K562 (cell line): ENCODE data around the gene SLC36A1. TPM values are rescaled to one million over a fixed set of nuclear protein-coding genes. Genes with fewer than 3 reads are reported as not detected.
A peak's percentile ranks its signal among the peaks of the same experiment; 100 is the strongest.

Source experiments
- ATAC-seq: fragments of 200-7000 bp; cut with Tn5 transposase; 3 replicates; pipeline ENCODE4 v1.9.1; 2020; ENCODE audit warnings: moderate library complexity
- Bru-seq: library from RNA; stranded (reverse); fragments of 400-500 nt; gene quantifications from one replicate; lab custom pipeline; 2021; lab: Mats Ljungman, UMichigan
- BruChase-seq, 2 experiments: library from RNA; stranded (reverse); fragments of 400-500 nt; gene quantifications; one replicate each; lab custom pipeline; 2021; lab: Mats Ljungman, UMichigan
- BruUV-seq: library from RNA; stranded (reverse); fragments of 400-500 nt; replicated peaks from 2 replicates; lab custom pipeline; 2021; lab: Mats Ljungman, UMichigan
- CTCF ChIA-PET: fragments of 300-600 bp; formaldehyde crosslinking; extraction: SDS; loops from one replicate; lab custom pipeline; 2021; ENCODE audit warnings: low intra/inter-chr PET ratio; lab: Yijun Ruan, JAX
- POLR2A ChIA-PET: fragments of 300-600, 350-650 bp; sonication (Branson Sonifier 250); formaldehyde crosslinking; extraction: SDS; loops from one replicate; lab custom pipeline; 2021; ENCODE audit warnings: antibody characterized with exemption, inconsistent platforms; lab: Yijun Ruan, JAX
- DNase-seq, 4 experiments: peaks; one replicate each; pipeline versions ENCODE4 v3.0.0 to v3.0.0-alpha.2; 2011 to 2018; ENCODE audit warnings: low spot score in 3 of 4, mixed read lengths in 3 of 4; ENCODE audit errors: extremely low read depth in 1 of 4
- FAIRE-seq: peaks from 2 replicates; lab custom pipeline; 2011; peaks lifted over from hg19 to GRCh38; lab: Jason Lieb, UNC
- H2AFZ ChIP-seq: 2 replicates; pipeline ENCODE4 v1.6.0; 2011; ENCODE audit warnings: low read depth, low read length, control low read depth, inconsistent platforms
- H3K27ac ChIP-seq: fragments of 200-600 bp; 3 replicates; pipeline ENCODE4 v1.8.0; 2011; ENCODE audit warnings: low read depth, mild to moderate bottlenecking, control low read depth, inconsistent platforms, low read length, moderate library complexity, mixed read lengths; ENCODE audit errors: extremely low read depth
- H3K27me3 ChIP-seq, 2 experiments: fragments of 300-600 bp in 1 of 2; 2 replicates in 1 of 2; 3 replicates in 1 of 2; pipeline versions ENCODE4 v1.6.0 to v1.8.0; 2011; ENCODE audit warnings: inconsistent platforms in 2 of 2, low read length in 2 of 2, mild to moderate bottlenecking in 1 of 2, mixed read lengths in 1 of 2, moderate library complexity in 1 of 2; ENCODE audit not compliant: control insufficient read depth in 2 of 2, insufficient read depth in 2 of 2
- H3K36me3 ChIP-seq: fragments of 300-600 bp; 3 replicates; pipeline ENCODE4 v1.8.0; 2011; ENCODE audit warnings: mild to moderate bottlenecking, low read length, inconsistent platforms; ENCODE audit not compliant: control insufficient read depth, insufficient read depth
- H3K4me1 ChIP-seq, 2 experiments: fragments of 200-600 bp in 1 of 2; replicated peaks in 1 of 2; 2 replicates in 1 of 2; 3 replicates in 1 of 2; pipeline versions ENCODE4 v1.5.1 to v1.8.0; 2011; ENCODE audit warnings: inconsistent platforms in 2 of 2, low read length in 2 of 2, mild to moderate bottlenecking in 1 of 2, mixed read lengths in 1 of 2, moderate library complexity in 1 of 2; ENCODE audit not compliant: control insufficient read depth in 2 of 2, insufficient read depth in 2 of 2
- H3K4me2 ChIP-seq: 2 replicates; pipeline ENCODE4 v1.6.1; 2011; ENCODE audit warnings: low read length, control low read depth, inconsistent platforms, mixed read lengths; ENCODE audit not compliant: insufficient read depth
- H3K4me3 ChIP-seq: fragments of 200-600 bp; sonication (generic), shearing (Covaris generic); 2 replicates; pipeline ENCODE4 v1.5.1; 2016; ENCODE audit warnings: control low read depth, inconsistent platforms
- H3K79me2 ChIP-seq: fragments of 200-600 bp; 3 replicates; pipeline ENCODE4 v1.8.0; 2011; ENCODE audit warnings: low read length, inconsistent platforms; ENCODE audit not compliant: control insufficient read depth, insufficient read depth
- H3K9ac ChIP-seq, 2 experiments: 2 replicates each; pipeline versions ENCODE4 v1.6.0 to v1.6.1; 2011; ENCODE audit warnings: low read depth in 2 of 2, low read length in 2 of 2, control low read depth in 1 of 2, inconsistent platforms in 1 of 2, mild to moderate bottlenecking in 1 of 2, mixed read lengths in 1 of 2; ENCODE audit not compliant: insufficient read depth in 1 of 2
- H3K9me1 ChIP-seq: one replicate; pipeline ENCODE4 v1.6.0; 2011; ENCODE audit warnings: inconsistent platforms, mild to moderate bottlenecking, low read length, moderate library complexity; ENCODE audit not compliant: control insufficient read depth, insufficient read depth
- H3K9me3 ChIP-seq: replicated peaks from 2 replicates; pipeline ENCODE4 v1.5.1; 2011; ENCODE audit warnings: low read depth, low read length, inconsistent platforms; ENCODE audit not compliant: control insufficient read depth, insufficient read depth
- H4K20me1 ChIP-seq: replicated peaks from 2 replicates; pipeline ENCODE4 v1.6.1; 2011; ENCODE audit warnings: low read length, inconsistent platforms, mixed read lengths; ENCODE audit not compliant: control insufficient read depth, insufficient read depth
- ATF1 ChIP-seq, 2 experiments: fragments of 450-650 bp in 1 of 2; IDR thresholded peaks; 2 replicates each; pipeline ENCODE4 v1.6.1; 2016; ENCODE audit warnings: missing compliant biosample characterization in 1 of 2, missing genetic modification characterization in 1 of 2
- WGBS: fragments of 100-300 bp; shearing (Covaris generic); methylation state at CpG from one replicate; pipeline ENCODE4 v1.1.6; 2016; ENCODE audit warnings: low coverage, mixed read lengths; ENCODE audit not compliant: insufficient coverage; ENCODE audit errors: missing lambda C conversion rate; 5-methylcytosine and 5-hydroxymethylcytosine counted together
- in situ Hi-C: fragments of 300-500 bp; cut with MboI; formaldehyde crosslinking; loops from 4 replicates; pipeline ENCODE4 v1.15.0; 2018; ENCODE audit warnings: inconsistent platforms, mixed read lengths
- intact Hi-C: fragments of 100-400 bp; cut with micrococcal nuclease; formaldehyde crosslinking; loops from 2 replicates; pipeline ENCODE4 v1.14.2; 2022
- long read RNA-seq, 3 experiments: library from polyadenylated mRNA in 2 of 3; library from RNA in 1 of 3; unstranded in 2 of 3; stranded (forward) in 1 of 3; transcript quantifications; one replicate each; pipeline ENCODE4 v2.0.0, GENCODE V29; 2019 to 2022
- polyA minus RNA-seq, 3 experiments: library from RNA; depleted of rRNA, polyadenylated mRNA; stranded (reverse); fragments of >200 nt; gene quantifications; 2 replicates each; pipeline ENCODE4 v1.2.3, GENCODE V29; 2011
- polyA plus RNA-seq, 8 experiments: library from polyadenylated mRNA; depleted of rRNA in 4 of 8; stranded (reverse) in 5 of 8; unstranded in 3 of 8; fragments of >200 nt; fragmentation: Nextera tagmentation in 2 of 8; fragmentation: Illumina TruSeq in 1 of 8; extraction: Ambion mirVana in 2 of 8; extraction: Trizol in 1 of 8; gene quantifications; 2 replicates each; pipeline versions ENCODE4 v1.2.1 to v1.2.3, GENCODE V29; 2011 to 2014; ENCODE audit warnings: inconsistent platforms in 1 of 8, missing spikeins in 1 of 8
- total RNA-seq, 7 experiments: library from RNA; depleted of rRNA in 6 of 7; stranded (reverse); fragments of >200 nt in 6 of 7; fragmentation: Illumina TruSeq in 2 of 7; extraction: Trizol in 2 of 7; gene quantifications; 2 replicates each; pipeline versions ENCODE4 v1.2.1 to v1.2.3, GENCODE V29; 2011 to 2021; ENCODE audit warnings: low replicate concordance in 1 of 7
- TF ChIP-seq, protein P1 (sequence below): sonication (generic); formaldehyde crosslinking; IDR thresholded peaks from 2 replicates; pipeline ENCODE4 v1.8.0; 2022; ENCODE audit warnings: missing genetic modification reagents, mild to moderate bottlenecking, borderline replicate concordance
- TF ChIP-seq, protein P2 (sequence below): fragments of 250-450 bp; sonication (Bioruptor Pico); IDR thresholded peaks from 2 replicates; pipeline ENCODE4 v1.5.0; 2021; ENCODE audit warnings: mild to moderate bottlenecking, moderate library complexity
- TF ChIP-seq, protein P3 (sequence below): fragments of 450-650 bp; IDR thresholded peaks from 2 replicates; pipeline ENCODE4 v1.6.1; 2017; ENCODE audit warnings: antibody characterized with exemption, mild to moderate bottlenecking

SLC36A1 gene
- total RNA-seq (2011; cell fraction: chromatin; rRNA removed; ENCODE audit: low replicate concordance), result 34.6 and 51.2 TPM in 2 replicates
- total RNA-seq (2011; cell fraction: nucleolus; rRNA removed), result 21.8 and 27.4 TPM in 2 replicates
- 30.0 and 38.0 TPM in 2 replicates for total RNA-seq (2011; cell fraction: nucleoplasm; rRNA removed)
- total RNA-seq (2014; rRNA removed), result 2.7 and 4.1 TPM in 2 replicates
- total RNA-seq (2014; rRNA removed; fragmentation: Illumina TruSeq; extraction: Trizol), result 4.6 and 4.9 TPM in 2 replicates
- 3.6 and 4.1 TPM in 2 replicates for total RNA-seq (2015; rRNA removed; fragmentation: Illumina TruSeq; extraction: Trizol)
- total RNA-seq (2021), result 7.4 and 8.4 TPM in 2 replicates
- 8.4 and 12.2 TPM in 2 replicates for polyA plus RNA-seq (2011; rRNA removed)
- polyA plus RNA-seq (2011; cell fraction: cytosol; rRNA removed), result 8.6 and 11.0 TPM in 2 replicates
- polyA plus RNA-seq (2011; cell fraction: nucleus; rRNA removed), result 27.5 and 44.6 TPM in 2 replicates
- polyA plus RNA-seq (2012), result 4.7 and 5.3 TPM in 2 replicates
- 6.8 and 7.2 TPM in 2 replicates for polyA plus RNA-seq (2014; fragmentation: Illumina TruSeq; extraction: Trizol)
- 1 to 10 TPM; 1.6 to 1.7 TPM for polyA plus RNA-seq (2014; fragmentation: Nextera tagmentation; extraction: Ambion mirVana)
- polyA plus RNA-seq (2014; rRNA removed), result 5.6 and 5.9 TPM in 2 replicates
- polyA minus RNA-seq (2011; rRNA and poly(A)+ RNA removed), result 11.6 and 12.0 TPM in 2 replicates
- 9.7 and 11.0 TPM in 2 replicates for polyA minus RNA-seq (2011; cell fraction: cytosol; rRNA and poly(A)+ RNA removed)
- polyA minus RNA-seq (2011; cell fraction: nucleus; rRNA and poly(A)+ RNA removed), result 14.5 and 18.9 TPM in 2 replicates
- percentile 59 among the genes with signal in this experiment for Bru-seq, nascent RNA
- BruChase-seq, experiment 1, labeled RNA remaining after a 2-hour chase, result percentile 62 among the genes with signal in this experiment
- BruChase-seq, experiment 2, labeled RNA remaining after a 6-hour chase, result percentile 63 among the genes with signal in this experiment
- long read RNA-seq, experiment 1, partial matches to known transcripts, result 0 of 17 reads
- long read RNA-seq, experiment 1, other reads (novel, unspliced or antisense), result 17 of 17 reads
- long read RNA-seq, experiment 2, partial matches to known transcripts, result 0 of 2 reads
- long read RNA-seq, experiment 2, other reads (novel, unspliced or antisense), result 2 of 2 reads
- long read RNA-seq, experiment 3, result 0 reads

DNA sequence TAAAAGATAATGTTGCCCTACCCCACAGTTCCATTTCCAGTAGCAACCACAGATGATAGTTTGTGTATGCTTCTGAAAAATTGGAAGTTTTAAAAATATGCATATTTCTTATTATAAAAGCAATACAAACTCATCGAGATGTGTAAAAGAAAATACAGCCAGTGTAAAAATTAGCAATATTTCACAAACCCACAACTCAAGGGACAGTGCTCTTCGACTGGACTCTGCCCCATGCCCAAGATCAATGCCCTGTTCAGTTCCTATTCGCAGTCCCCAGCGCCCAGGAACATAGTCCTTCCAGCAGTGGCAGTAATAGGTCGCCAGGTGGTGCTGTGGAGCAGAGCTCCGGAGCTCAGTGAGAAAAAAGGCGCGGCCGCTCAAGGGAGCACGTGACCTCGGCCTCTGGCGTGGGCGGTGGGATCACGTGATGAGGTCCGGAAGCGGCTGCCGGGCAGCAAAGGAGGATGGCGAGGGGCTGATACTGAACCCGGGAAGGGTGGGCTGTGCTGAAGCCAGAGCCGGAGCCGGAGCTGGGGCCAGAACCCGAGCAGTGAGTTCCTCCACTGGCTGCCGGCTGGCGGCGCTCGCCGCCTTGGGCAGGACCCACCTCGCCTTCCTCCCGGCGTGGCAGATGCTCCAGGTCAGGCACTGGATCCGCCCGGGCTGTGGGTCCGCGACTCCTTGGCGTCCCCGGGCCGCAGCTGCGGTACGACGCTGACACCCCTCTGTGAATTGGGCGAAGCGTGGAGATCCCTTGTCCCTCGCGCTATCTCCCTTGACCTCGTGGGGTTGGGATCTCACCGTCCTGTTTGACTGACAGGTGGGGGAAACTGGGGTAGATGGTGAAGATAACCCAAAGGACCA, at the start of gene SLC36A1:
TSS of gene SLC36A1 (plus strand) at position 430 of the 864 bp plus-strand sequence. CDS start 11,190 bp downstream, outside the sequence.
- FAIRE-seq, result peak; percentile 96
- H3K4me1 ChIP-seq, result peaks cover 10 to 18% of the 10 kb centered on the region in 2 experiments; a peak in 3 of 5 replicates
- BruUV-seq, result TSS peak; percentile 60
- TF ChIP-seq, protein P1, sequence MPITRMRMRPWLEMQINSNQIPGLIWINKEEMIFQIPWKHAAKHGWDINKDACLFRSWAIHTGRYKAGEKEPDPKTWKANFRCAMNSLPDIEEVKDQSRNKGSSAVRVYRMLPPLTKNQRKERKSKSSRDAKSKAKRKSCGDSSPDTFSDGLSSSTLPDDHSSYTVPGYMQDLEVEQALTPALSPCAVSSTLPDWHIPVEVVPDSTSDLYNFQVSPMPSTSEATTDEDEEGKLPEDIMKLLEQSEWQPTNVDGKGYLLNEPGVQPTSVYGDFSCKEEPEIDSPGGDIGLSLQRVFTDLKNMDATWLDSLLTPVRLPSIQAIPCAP (CRISPR knock-in tag), result no peak
- no peak for TF ChIP-seq ATF1 (CRISPR knock-in tag; IDR thresholded peaks at IDR 0.05)
- TF ChIP-seq ATF1 (tag; IDR thresholded peaks at IDR 0.05), result peak; percentile 82
- TF ChIP-seq, protein P2, sequence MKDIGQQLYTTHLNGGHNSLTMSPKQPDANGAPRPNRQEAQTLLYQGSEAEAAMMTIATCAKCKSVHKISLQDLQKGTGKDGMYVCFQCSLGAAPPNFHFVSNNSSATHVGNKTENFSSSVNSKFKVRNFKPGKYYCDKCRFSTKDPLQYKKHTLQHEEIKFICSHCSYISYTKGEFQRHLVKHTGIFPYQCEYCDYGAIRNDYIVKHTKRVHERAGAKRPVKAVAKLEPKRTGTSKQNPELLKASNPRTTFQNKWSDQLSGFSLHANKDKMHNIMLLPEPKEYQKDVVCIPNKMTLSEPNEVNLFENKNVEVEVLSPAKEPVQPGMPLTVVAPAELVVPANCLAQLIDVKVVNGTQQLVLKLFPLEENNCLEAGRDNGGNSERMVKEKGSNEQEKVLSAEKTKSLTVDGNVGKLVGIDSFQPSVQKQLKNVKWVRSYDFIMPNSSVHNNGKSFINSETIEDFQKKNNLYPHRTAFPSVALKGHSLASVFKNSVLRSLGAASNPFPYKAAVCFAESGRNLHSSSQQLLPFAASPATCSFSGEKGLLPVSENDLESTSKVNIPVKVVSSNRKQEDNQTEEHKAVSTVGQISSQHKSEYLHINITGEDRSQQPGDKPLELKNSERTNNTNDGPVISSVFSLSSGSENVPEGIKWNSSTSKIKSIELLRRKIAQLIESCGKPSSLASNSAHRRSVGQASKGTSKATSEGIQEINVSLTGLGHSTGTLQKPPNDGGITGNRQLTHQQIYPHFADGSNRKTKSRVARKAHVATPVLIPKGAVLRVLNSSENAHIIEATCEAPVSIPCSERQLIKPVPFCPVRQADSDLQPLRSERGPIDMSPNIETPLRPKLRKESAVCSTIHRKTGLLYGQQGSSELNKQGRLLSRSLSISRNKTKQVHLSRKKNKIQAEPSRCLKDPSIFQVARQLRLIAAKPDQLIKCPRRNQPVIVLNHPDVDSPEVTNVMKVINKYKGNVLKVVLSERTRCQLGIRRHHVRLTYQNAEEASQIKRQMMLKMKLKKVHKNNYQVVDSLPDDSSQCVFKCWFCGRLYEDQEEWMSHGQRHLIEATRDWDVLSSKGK (CRISPR knock-in tag), result no peak
- TF ChIP-seq, protein P3, sequence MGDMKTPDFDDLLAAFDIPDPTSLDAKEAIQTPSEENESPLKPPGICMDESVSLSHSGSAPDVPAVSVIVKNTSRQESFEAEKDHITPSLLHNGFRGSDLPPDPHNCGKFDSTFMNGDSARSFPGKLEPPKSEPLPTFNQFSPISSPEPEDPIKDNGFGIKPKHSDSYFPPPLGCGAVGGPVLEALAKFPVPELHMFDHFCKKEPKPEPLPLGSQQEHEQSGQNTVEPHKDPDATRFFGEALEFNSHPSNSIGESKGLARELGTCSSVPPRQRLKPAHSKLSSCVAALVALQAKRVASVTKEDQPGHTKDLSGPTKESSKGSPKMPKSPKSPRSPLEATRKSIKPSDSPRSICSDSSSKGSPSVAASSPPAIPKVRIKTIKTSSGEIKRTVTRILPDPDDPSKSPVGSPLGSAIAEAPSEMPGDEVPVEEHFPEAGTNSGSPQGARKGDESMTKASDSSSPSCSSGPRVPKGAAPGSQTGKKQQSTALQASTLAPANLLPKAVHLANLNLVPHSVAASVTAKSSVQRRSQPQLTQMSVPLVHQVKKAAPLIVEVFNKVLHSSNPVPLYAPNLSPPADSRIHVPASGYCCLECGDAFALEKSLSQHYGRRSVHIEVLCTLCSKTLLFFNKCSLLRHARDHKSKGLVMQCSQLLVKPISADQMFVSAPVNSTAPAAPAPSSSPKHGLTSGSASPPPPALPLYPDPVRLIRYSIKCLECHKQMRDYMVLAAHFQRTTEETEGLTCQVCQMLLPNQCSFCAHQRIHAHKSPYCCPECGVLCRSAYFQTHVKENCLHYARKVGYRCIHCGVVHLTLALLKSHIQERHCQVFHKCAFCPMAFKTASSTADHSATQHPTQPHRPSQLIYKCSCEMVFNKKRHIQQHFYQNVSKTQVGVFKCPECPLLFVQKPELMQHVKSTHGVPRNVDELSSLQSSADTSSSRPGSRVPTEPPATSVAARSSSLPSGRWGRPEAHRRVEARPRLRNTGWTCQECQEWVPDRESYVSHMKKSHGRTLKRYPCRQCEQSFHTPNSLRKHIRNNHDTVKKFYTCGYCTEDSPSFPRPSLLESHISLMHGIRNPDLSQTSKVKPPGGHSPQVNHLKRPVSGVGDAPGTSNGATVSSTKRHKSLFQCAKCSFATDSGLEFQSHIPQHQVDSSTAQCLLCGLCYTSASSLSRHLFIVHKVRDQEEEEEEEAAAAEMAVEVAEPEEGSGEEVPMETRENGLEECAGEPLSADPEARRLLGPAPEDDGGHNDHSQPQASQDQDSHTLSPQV, result no peak

More for the DNA sequence above, at the start of gene SLC36A1:
- Histone ChIP-seq H2AFZ (peak within 1 kb of the TSS; percentile 97), H3K4me3 (peak within 1 kb of the TSS; percentile 66), H3K9ac (peak within 1 kb of the TSS; percentile 68 to 94), H3K9me1 (no peaks in the 10 kb centered on the region), H3K9me3 (no peaks in the 10 kb centered on the region), H3K27ac (peak within 1 kb of the TSS; percentile 65), H4K20me1 (no peaks in the 10 kb centered on the region; the same call in 1 of the 2 replicates), H3K36me3 (0 out of 3 replicates have a peak, but pooled peaks cover 4% of the 10 kb centered on the region), H3K4me2 (peak within 1 kb of the TSS; percentile 99), H3K27me3 (no peaks in the 10 kb centered on the region), H3K79me2 (peaks cover 30% of the 10 kb centered on the region)
- intact Hi-C loops (loop anchor here (1.0 to 5.0 kb wide), 5 partner anchors 53 to 325 kb away; partner anchors contain the start of gene G3BP1), in situ Hi-C loops (loop anchor here (5.0 to 10.0 kb wide), 2 partner anchors 67 to 300 kb away; no protein-coding TSS in a partner anchor)
- DNase-seq (peak; percentile 91 to 97 (median 96)), ATAC-seq (peak; percentile 93)
- ChIA-PET POLR2A (interaction anchor here (0.6 to 2.5 kb wide), 11 partner anchors 10 to 457 kb away, joined by 3 to 8 read pairs (median 3); no protein-coding TSS in a partner anchor), CTCF (interaction anchor here (0.6 to 4.0 kb wide), 10 partner anchors 20 to 319 kb away, joined by 3 to 62 read pairs (median 3); no protein-coding TSS in a partner anchor)
- WGBS, result under 1% methylated on average over 37 of the region's 46 CpGs
